Loucy (cell line): ENCODE measurements around the gene OR8B12.

ENCODE experiments used
- CTCF ChIP-seq: fragments of 200-600 bp; sonication (generic); conservative IDR thresholded peaks from 2 replicates; pipeline ENCODE4 v1.5.1; 2014; ENCODE audit warnings: mild to moderate bottlenecking, antibody characterized with exemption, low read length
- EZH2phosphoT487 ChIP-seq: fragments of 200-600 bp; IDR thresholded peaks from 2 replicates; pipeline ENCODE4 v1.6.1; 2018; ENCODE audit warnings: antibody characterized with exemption, mild to moderate bottlenecking, moderate library complexity, borderline replicate concordance

GRCh38 chr11:124556828-124557227, 13.4 kb upstream of the OR8B12 start:
- TF ChIP-seq CTCF (no peak), EZH2phosphoT487 (no peak)
